NCI-H2227 (cell line): ENCODE data around the gene VHLL.
A peak's percentile ranks its signal among the peaks of the same experiment; 100 is the strongest.
"Not testable (repeated sequence)": the region's sequence is repeated elsewhere in the genome, so short reads cannot be mapped to it uniquely, and the experiment has no call there.

Experiments used
- DNase-seq: peaks from one replicate; lab custom pipeline; 2025; ENCODE audit not compliant: unreplicated experiment; lab: John Stamatoyannopoulos, UW

Gene VHLL

DNA sequence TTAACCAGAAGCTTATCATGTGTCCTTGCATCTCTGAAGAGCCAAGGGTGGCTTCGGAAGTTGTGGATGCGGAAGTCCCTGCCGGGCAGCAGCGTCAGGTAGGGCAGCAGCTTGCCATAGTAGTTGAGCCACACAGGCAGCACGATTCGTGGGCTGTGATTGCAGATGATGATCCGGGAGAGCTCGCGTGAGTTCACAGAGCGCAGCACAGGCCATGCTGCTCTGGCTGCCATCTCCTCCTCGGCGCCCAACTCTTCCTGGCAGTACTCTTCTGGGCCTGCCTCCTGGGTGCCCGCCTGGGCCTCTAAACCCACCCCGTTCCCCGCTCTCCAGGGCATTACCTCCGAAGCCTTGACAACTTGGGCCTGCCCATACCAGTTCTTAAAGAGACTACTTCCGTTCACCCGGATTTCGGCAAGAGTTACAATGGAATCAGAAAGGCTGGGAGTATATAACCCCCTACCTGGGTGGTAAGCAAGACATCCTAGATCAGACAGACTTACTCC lies at the start of gene VHLL:
VHLL (minus strand) TSS at position 456 of the 506 bp plus-strand sequence; CDS start at position 338, 118 bp downstream.
- DNase-seq, result no peak

- no peak for DNase-seq
Measured at GRCh38 chr1:156347331-156347730, 48.2 kb upstream of the VHLL start.

DNA sequence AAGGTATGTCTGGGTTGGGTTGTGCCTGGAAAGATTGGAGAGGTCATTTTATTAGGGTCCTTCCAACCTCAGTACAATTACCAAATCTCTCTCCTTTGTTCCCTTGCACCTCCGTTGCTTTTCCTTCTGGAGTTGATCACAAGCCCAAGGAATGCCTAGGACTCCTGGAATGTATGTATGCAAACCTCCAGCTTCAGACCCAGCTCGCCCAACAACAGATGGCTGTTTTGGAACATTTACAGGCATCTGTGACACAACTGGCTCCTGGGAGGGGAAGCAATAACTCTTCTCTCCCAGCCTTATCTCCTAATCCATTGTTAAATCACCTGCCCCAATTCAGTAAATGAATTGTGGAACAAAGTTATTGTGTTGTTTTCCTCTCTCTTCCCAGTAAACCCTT lies 47.5 kb upstream of the VHLL start:
- DNase-seq, result no peak

GRCh38 chr1:156346035-156346434 lies 46.9 kb upstream of the VHLL start:
- not testable (repeated sequence) for DNase-seq

- DNase-seq, result no peak
Measured at GRCh38 chr1:156344409-156344808, 45.3 kb upstream of the VHLL start.

DNA sequence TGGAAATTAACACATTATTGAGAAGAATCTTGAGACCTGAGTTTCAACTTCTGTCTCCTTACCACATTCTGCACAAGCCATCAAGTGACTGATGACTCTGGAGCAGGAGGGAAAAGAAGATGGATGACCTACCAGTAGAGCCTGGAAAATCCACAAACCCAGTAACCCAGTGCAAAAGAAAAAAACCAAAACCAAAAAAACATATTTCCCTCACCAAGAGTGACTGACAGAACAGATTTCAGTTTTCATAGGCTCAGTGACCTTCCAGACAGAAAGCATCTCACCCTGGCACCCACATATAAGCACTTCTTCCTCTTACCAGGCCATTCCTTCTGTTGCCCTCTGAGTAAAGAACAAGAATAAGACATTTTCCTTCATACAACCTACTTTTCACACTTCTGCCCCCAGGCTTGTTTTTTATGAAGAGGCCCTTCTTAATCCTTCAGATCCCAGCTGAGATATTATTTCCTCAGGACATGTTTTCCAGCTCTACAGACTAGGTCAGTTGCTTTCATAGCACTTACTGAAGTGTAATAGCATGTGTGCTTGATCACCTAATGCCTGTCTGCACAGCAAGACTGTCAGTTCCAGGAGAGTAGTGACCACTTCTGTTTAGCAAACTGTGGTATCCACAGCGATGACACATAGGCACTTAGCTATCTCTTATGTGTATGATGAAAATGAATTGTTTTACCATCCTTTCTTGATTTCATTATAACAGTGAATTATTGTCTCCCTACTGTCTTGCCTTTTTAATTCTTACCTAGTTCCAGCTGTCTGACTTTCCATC lies 43.3 kb upstream of the VHLL start:
- peak; percentile 7 for DNase-seq

DNA sequence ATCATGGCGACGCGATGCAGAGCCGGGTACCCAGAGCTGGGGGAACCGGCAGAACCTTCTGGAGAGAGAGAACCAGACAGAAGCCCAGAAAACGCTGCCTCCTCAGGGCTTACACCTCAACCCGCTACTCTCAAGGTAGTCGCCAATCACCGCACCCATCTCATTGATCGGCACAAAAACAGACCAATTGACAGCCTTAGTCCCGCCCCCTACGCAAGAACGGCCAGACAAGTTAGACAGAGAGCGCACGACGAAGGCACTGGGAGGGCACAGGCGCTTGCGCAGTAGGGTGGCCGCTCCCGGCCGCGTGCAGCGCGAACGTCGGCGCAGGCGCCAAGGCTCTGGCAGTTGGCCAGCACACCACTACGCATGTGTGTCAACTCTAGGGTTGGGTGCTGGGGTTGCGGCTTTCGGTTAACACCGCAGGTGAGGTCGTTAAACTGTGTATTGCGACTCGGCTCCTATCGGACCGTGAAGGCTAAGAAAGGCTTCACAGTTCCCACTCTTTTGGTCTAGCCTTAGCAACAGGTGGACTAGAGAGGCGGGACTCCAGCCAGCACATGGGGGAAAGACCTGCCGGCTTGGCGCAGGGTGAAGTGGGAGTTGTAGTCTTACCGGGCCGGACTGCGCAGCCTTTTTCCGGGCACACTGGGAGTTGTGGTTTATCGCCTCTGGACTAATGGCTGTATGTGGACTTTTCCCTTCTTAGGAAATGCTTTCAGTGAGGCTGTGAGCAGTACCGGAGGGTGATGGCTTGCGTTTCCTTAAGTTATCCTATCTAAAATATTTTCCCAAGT lies 39.3 kb upstream of the VHLL start, which contains the start of the genes CCT3 and TSACC:
CCT3 (minus strand) TSS at position 113 of the 797 bp plus-strand sequence; CDS start at position 5, 108 bp downstream.
TSACC (plus strand) TSS at position 347 of the 797 bp plus-strand sequence. CDS start 1,232 bp downstream, outside the sequence.
- peak; percentile 100 for DNase-seq

GRCh38 chr1:156337888-156338179 lies 38.7 kb upstream of the VHLL start:
- DNase-seq, result peak; percentile 48

GRCh38 chr1:156337052-156337887 lies 38.2 kb upstream of the VHLL start:
- no peak for DNase-seq

GRCh38 chr1:156336242-156336641 lies 37.1 kb upstream of the VHLL start:
- peak; percentile 13 for DNase-seq

- not testable (repeated sequence) for DNase-seq
Measured at GRCh38 chr1:156323179-156323578, 24.1 kb upstream of the VHLL start.

DNA sequence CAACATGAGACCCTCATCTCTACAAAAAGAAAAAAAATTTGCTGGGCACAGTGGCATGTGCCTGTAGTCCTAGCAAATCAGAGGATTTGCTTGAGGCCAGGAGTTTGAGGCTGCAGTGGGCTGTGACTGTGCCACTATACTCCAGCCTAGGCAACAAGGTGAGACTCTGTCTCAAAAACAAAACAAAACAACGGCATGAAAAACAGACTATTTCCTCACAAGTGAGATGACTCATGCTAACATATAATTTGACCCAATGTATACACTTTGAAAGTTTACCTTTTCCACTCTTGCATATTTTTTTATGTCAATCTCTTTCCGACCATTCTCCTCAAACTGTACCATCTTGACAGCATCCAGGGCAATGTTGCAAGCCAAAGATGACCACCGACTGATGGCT lies 21.5 kb upstream of the VHLL start:
- no peak for DNase-seq

DNA sequence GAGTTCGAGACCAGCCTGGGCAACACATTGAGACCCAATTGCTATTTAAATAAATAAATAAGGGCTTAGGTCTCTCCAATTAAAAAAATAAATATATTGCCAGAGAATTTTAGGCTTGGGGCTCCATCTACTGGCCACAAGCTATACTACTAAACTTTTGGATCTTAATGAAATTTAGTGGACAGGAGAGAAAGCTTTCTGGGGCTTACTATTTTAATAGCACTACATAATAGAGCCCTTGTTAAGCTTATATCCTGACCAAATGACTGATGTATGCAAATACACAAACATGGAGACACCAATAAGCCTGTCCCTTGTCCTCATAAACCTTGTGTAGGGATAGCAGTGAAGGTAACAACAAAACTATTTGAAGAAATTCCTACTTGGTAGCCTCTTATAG lies 20.6 kb upstream of the VHLL start:
- peak; percentile 22 for DNase-seq

- DNase-seq, result no peak
Measured at GRCh38 chr1:156316909-156317308, 17.8 kb upstream of the VHLL start.

- DNase-seq, result no peak
Measured at GRCh38 chr1:156310962-156311361, 11.9 kb upstream of the VHLL start.

DNA sequence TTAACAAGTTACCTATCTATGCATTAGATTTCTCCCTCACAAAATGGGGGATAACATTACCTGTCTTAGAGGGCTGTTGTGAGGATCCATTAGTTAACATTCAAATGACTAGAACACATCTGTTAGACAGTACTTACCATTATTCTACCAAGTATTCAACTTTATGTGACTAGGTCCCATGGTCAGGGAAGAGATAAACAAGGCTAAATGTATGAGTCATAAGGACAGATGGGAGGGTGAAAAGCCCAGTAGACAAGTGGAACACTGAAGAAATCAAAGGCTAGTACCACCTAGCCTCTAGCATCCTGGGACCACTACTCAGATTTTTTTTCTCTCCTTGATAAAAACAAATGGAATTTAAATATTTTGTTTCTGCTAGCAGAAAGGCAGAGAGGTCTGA lies 9.0 kb upstream of the VHLL start:
- no peak for DNase-seq

- no peak for DNase-seq
Measured at GRCh38 chr1:156305215-156305614, 6.1 kb upstream of the VHLL start.

DNA sequence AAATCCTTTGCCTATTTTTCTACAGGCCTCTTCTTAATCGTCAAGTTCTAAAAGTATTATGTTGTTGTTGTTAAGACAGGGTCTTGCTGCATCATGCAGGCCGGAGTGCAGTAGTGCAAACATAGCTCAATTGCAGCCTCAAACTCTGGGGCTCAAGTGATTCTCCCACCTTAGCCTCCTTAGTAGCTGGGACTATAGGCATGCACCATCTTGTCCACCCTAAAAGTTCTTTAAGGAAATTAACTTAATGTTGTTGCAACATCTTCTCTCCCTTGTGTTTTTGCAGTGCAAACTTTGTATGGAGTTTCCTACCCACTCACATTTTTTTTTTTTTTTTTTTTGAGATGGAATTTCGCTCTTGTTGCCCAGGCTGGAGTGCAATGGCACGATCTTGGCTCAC lies 4.1 kb upstream of the VHLL start:
- DNase-seq, result no peak

GRCh38 chr1:156295391-156295947 lies 3.6 kb downstream of the VHLL start, which contains the start of gene GLMP:
GLMP (minus strand) TSS chr1:156295679; CDS start chr1:156295645, 34 bp downstream.
- DNase-seq, result peak; percentile 73

DNA sequence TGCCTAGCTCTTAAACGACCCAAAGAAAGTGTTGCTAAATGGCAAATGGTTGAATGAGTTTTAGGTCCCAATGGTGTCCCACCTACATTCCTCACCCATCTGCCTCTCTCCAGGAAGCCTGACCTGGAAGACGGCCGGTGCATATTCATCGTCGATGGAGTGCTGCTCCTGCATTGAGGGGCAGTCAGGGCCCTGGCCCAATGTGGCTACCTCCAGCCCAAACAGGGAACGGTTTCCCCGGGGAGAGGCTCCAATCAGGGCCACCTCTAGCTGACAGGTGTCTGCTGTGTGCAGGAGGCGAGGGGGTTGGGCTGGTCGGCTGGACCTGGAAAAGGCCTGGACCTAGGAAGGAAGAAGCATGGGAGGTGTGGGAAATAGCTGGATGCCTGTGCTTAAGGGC lies 5.2 kb downstream of the VHLL start:
- no peak for DNase-seq

GRCh38 chr1:156293098-156293434 lies 6.0 kb downstream of the VHLL start:
- DNase-seq, result no peak
